GM23338 (cell line): ENCODE data around the gene NR3C1. TPM values are rescaled to one million over a fixed set of nuclear protein-coding genes. Genes with fewer than 3 reads are reported as not detected.

Experiments
- ATAC-seq: fragments of 200-7000 bp; cut with Tn5 transposase; 3 replicates; pipeline ENCODE4 v1.9.1; 2020
- DNase-seq: peaks from one replicate; pipeline ENCODE4 v3.0.0-alpha.2; 2015; ENCODE audit warnings: low spot score
- H2AFZ ChIP-seq: fragments of 200-600 bp; sonication (generic); 2 replicates; pipeline ENCODE4 v1.8.0; 2016; ENCODE audit warnings: antibody characterized with exemption, mild to moderate bottlenecking, moderate library complexity
- H3F3A ChIP-seq: fragments of 200-600 bp; sonication (generic); replicated peaks from 2 replicates; pipeline ENCODE4 v1.8.0; 2017; ENCODE audit warnings: antibody characterized with exemption, mixed run types, low read depth
- H3K27ac ChIP-seq: fragments of 200-600 bp; sonication (generic); 2 replicates; pipeline ENCODE4 v1.6.1; 2016; ENCODE audit warnings: low read depth
- H3K27me3 ChIP-seq: fragments of 200-600 bp; sonication (generic); 2 replicates; pipeline ENCODE4 v1.8.0; 2016; ENCODE audit warnings: mild to moderate bottlenecking, mixed run types, moderate library complexity; ENCODE audit not compliant: insufficient read depth
- H3K36me3 ChIP-seq: fragments of 200-600 bp; sonication (generic); 2 replicates; pipeline ENCODE4 v1.8.0; 2016; ENCODE audit warnings: mild to moderate bottlenecking; ENCODE audit not compliant: insufficient read depth
- H3K4me1 ChIP-seq: fragments of 200-600 bp; sonication (generic); 2 replicates; pipeline ENCODE4 v1.8.0; 2016; ENCODE audit warnings: mild to moderate bottlenecking, moderate library complexity; ENCODE audit not compliant: insufficient read depth
- H3K4me2 ChIP-seq: fragments of 200-600 bp; sonication (generic); 2 replicates; pipeline ENCODE4 v1.7.1; 2017; ENCODE audit warnings: mixed run types
- H3K4me3 ChIP-seq: fragments of 200-600 bp; sonication (generic); 2 replicates; pipeline ENCODE4 v1.6.1; 2016; ENCODE audit warnings: mixed run types
- H3K79me2 ChIP-seq: fragments of 200-600 bp; sonication (generic); replicated peaks from 2 replicates; pipeline ENCODE4 v1.8.0; 2017; ENCODE audit warnings: mild to moderate bottlenecking; ENCODE audit not compliant: insufficient read depth
- H3K9me2 ChIP-seq: fragments of 200-600 bp; sonication (generic); 2 replicates; pipeline ENCODE4 v1.8.0; 2017; ENCODE audit not compliant: insufficient read depth
- H4K20me1 ChIP-seq: fragments of 200-600 bp; sonication (generic); replicated peaks from 2 replicates; pipeline ENCODE4 v1.8.0; 2017; ENCODE audit warnings: mild to moderate bottlenecking; ENCODE audit not compliant: insufficient read depth
- H3K27ac Mint-ChIP-seq: 2 replicates; pipeline ENCODE4 v1.8.0; 2020; ENCODE audit warnings: inconsistent platforms, mild to moderate bottlenecking, moderate library complexity, mixed read lengths
- H3K27me3 Mint-ChIP-seq: 3 replicates; pipeline ENCODE4 v1.8.0; 2022; ENCODE audit warnings: low read depth, mild to moderate bottlenecking, moderate library complexity, mixed read lengths, inconsistent platforms; ENCODE audit not compliant: insufficient read depth, poor library complexity
- H3K36me3 Mint-ChIP-seq: 3 replicates; pipeline ENCODE4 v1.8.0; 2021; ENCODE audit warnings: low read depth, mild to moderate bottlenecking, inconsistent platforms, moderate library complexity, mixed read lengths
- H3K4me1 Mint-ChIP-seq: 3 replicates; pipeline ENCODE4 v1.8.0; 2020; ENCODE audit warnings: mild to moderate bottlenecking, inconsistent platforms, mixed read lengths
- H3K4me3 Mint-ChIP-seq: 3 replicates; pipeline ENCODE4 v1.8.0; 2021; ENCODE audit warnings: moderate library complexity, mild to moderate bottlenecking, inconsistent platforms, mixed read lengths
- H3K9me3 Mint-ChIP-seq: 3 replicates; pipeline ENCODE4 v1.8.0; 2020; ENCODE audit warnings: moderate library complexity, mild to moderate bottlenecking, inconsistent platforms, mixed read lengths
- CREB1 ChIP-seq: fragments of 250-450 bp; sonication (Bioruptor Pico); IDR thresholded peaks from 2 replicates; pipeline ENCODE4 v1.5.0; 2020; ENCODE audit warnings: low read depth, mild to moderate bottlenecking, moderate library complexity
- CTCF ChIP-seq, 2 experiments: fragments of 200-600 bp in 1 of 2; sonication (generic) in 1 of 2; conservative IDR thresholded peaks; 2 replicates each; pipeline versions ENCODE4 v1.5.1 to v1.6.1; 2016 to 2017; ENCODE audit warnings: antibody characterized with exemption in 2 of 2, low read depth in 2 of 2, mild to moderate bottlenecking in 2 of 2, moderate library complexity in 1 of 2
- ETS1 ChIP-seq: IDR thresholded peaks from 2 replicates; pipeline ENCODE4 v1.6.1; 2016; ENCODE audit warnings: antibody characterized with exemption
- EZH2 ChIP-seq: fragments of 200-600 bp; sonication (generic); IDR thresholded peaks from one replicate; pipeline ENCODE4 v1.8.0; 2017; ENCODE audit warnings: antibody characterized with exemption, mild to moderate bottlenecking, low read depth; ENCODE audit not compliant: unreplicated experiment
- EZH2phosphoT487 ChIP-seq: fragments of 200-600 bp; sonication (generic); IDR thresholded peaks from one replicate; pipeline ENCODE4 v1.8.1; 2018; ENCODE audit warnings: antibody characterized with exemption; ENCODE audit not compliant: unreplicated experiment
- JUNB ChIP-seq: IDR thresholded peaks from one replicate; pipeline ENCODE4 v1.6.1; 2016; ENCODE audit warnings: antibody characterized with exemption; ENCODE audit not compliant: unreplicated experiment
- NANOG ChIP-seq: IDR thresholded peaks from 2 replicates; pipeline ENCODE4 v1.6.1; 2016; ENCODE audit warnings: antibody characterized with exemption, borderline replicate concordance
- POLR2AphosphoS5 ChIP-seq: IDR thresholded peaks from 2 replicates; pipeline ENCODE4 v1.6.1; 2016; ENCODE audit warnings: antibody characterized with exemption, low read depth
- REST ChIP-seq: IDR thresholded peaks from one replicate; pipeline ENCODE4 v1.6.1; 2018; ENCODE audit warnings: antibody characterized with exemption; ENCODE audit not compliant: unreplicated experiment
- STAT1 ChIP-seq: IDR thresholded peaks from one replicate; pipeline ENCODE4 v1.6.1; 2016; ENCODE audit warnings: antibody characterized with exemption; ENCODE audit not compliant: unreplicated experiment
- ZNF114 ChIP-seq: fragments of 250-450 bp; sonication (Bioruptor Pico); IDR thresholded peaks from 2 replicates; pipeline ENCODE4 v1.5.0; 2020; ENCODE audit warnings: mild to moderate bottlenecking, moderate library complexity
- ZNF331 ChIP-seq: fragments of 250-450 bp; sonication (Bioruptor Pico); IDR thresholded peaks from 2 replicates; pipeline ENCODE4 v1.5.0; 2020; ENCODE audit warnings: low read depth, mild to moderate bottlenecking, moderate library complexity
- ZNF462 ChIP-seq: fragments of 250-450 bp; sonication (Bioruptor Pico); IDR thresholded peaks from 2 replicates; pipeline ENCODE4 v1.5.0; 2020; ENCODE audit warnings: mild to moderate bottlenecking, moderate library complexity
- polyA plus RNA-seq: library from polyadenylated mRNA; unstranded; fragments of >200 nt; fragmentation: Nextera tagmentation; extraction: Ambion mirVana; gene quantifications from 2 replicates; pipeline ENCODE4 v1.2.1, GENCODE V29; 2016
- total RNA-seq: library from RNA; depleted of rRNA; stranded (reverse); fragments of >200 nt; shearing (Covaris generic); gene quantifications from 2 replicates; pipeline ENCODE4 v1.2.3, GENCODE V29; 2014

Gene NR3C1
- total and polyA plus RNA-seq, 2 experiments from 2014 or later, result 1.2 to 4.6 TPM

GRCh38 chr5:143316337-143316736, 87.1 kb downstream of the NR3C1 start:
- H3K36me3 Mint-ChIP-seq, result no peaks in the 10 kb centered on the region
- TF ChIP-seq CTCF (conservative IDR thresholded peaks at IDR 0.05; ENCODE audit: low read depth in 2 of 2), result no peak
- TF ChIP-seq POLR2AphosphoS5, result no peak
- TF ChIP-seq NANOG, result no peak
- no peak for TF ChIP-seq ZNF331
- no peak for TF ChIP-seq STAT1
- no peak for TF ChIP-seq CREB1
- TF ChIP-seq ZNF114 (CRISPR knock-in tag), result no peak
- TF ChIP-seq REST, result no peak
- TF ChIP-seq EZH2phosphoT487, result no peak
- no peak for TF ChIP-seq ZNF462 (CRISPR knock-in tag)
- TF ChIP-seq JUNB, result no peak
- TF ChIP-seq ETS1, result no peak
- TF ChIP-seq EZH2, result no peak
- no peak for ATAC-seq
- no peaks in the 10 kb centered on the region for H4K20me1 ChIP-seq
- no peaks in the 10 kb centered on the region for H3K27me3 Mint-ChIP-seq
- no peak overlapping the region for H3K27ac ChIP-seq
- no peaks in the 10 kb centered on the region for H3K27me3 ChIP-seq
- H3K4me3 ChIP-seq, result no peak overlapping the region
- no peaks in the 10 kb centered on the region for H3K4me1 ChIP-seq
- H3K4me2 ChIP-seq, result no peak overlapping the region
- no peaks in the 10 kb centered on the region for H3K4me1 Mint-ChIP-seq
- H3K9me2 ChIP-seq, result no peaks in the 10 kb centered on the region; the same call in 1 of the 2 replicates
- H3K79me2 ChIP-seq, result no peaks in the 10 kb centered on the region
- H3K36me3 ChIP-seq, result no peaks in the 10 kb centered on the region
- no peak for DNase-seq
- H2AFZ ChIP-seq, result no peak overlapping the region
- no peaks in the 10 kb centered on the region for H3F3A ChIP-seq
- H3K9me3 Mint-ChIP-seq, result no peaks in the 10 kb centered on the region
- H3K4me3 Mint-ChIP-seq, result no peak overlapping the region
- no peak overlapping the region for H3K27ac Mint-ChIP-seq
